ENCODE data around the gene PLXDC1.

- TF ChIP-seq, protein P1, sequence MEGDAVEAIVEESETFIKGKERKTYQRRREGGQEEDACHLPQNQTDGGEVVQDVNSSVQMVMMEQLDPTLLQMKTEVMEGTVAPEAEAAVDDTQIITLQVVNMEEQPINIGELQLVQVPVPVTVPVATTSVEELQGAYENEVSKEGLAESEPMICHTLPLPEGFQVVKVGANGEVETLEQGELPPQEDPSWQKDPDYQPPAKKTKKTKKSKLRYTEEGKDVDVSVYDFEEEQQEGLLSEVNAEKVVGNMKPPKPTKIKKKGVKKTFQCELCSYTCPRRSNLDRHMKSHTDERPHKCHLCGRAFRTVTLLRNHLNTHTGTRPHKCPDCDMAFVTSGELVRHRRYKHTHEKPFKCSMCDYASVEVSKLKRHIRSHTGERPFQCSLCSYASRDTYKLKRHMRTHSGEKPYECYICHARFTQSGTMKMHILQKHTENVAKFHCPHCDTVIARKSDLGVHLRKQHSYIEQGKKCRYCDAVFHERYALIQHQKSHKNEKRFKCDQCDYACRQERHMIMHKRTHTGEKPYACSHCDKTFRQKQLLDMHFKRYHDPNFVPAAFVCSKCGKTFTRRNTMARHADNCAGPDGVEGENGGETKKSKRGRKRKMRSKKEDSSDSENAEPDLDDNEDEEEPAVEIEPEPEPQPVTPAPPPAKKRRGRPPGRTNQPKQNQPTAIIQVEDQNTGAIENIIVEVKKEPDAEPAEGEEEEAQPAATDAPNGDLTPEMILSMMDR (IDR thresholded peaks at IDR 0.05): no peak
- TF ChIP-seq POLR2AphosphoS5 (IDR thresholded peaks at IDR 0.05; ENCODE audit: low read depth, low read length): no peak
Observed at GRCh38 chr17:39187152-39187830, 35.9 kb upstream of the PLXDC1 start.

Data from Panc1 (cell line).